Right lobe of liver (tissue), 6 donors: Measurements from ENCODE around the gene DDRGK1. TPM values are rescaled to one million over a fixed set of nuclear protein-coding genes. Genes with fewer than 3 reads are reported as not detected.
"Not testable (repeated sequence)": the region's sequence is repeated elsewhere in the genome, so short reads cannot be mapped to it uniquely, and the experiment has no call there.

Source experiments
- ATAC-seq, 4 donors: fragments of 200-7000 bp; cut with Tn5 transposase; one replicate each; pipeline ENCODE4 v1.9.1; 2020; ENCODE audit warnings: mild to moderate bottlenecking in 4 of 4, moderate library complexity in 4 of 4
- DNase-seq, 3 donors: peaks; one replicate each; pipeline ENCODE4 v3.0.0-alpha.2; 2020
- H3K27ac ChIP-seq, 3 donors: fragments of 200-600 bp; one replicate each; pipeline ENCODE4 v1.8.0; 2022
- H3K27me3 ChIP-seq, 2 donors: fragments of 200-600 bp; one replicate each; pipeline ENCODE4 v1.8.0; 2022
- H3K36me3 ChIP-seq, 4 donors: fragments of 200-600 bp; sonication (generic) in 1 of 4; one replicate each; pipeline versions ENCODE4 v1.5.1 to v1.8.0; 2017 to 2022; ENCODE audit warnings: control low read depth in 1 of 4
- H3K4me1 ChIP-seq, 4 donors: fragments of 200-600 bp; sonication (generic) in 1 of 4; one replicate each; pipeline versions ENCODE4 v1.5.1 to v1.8.0; 2017 to 2022; ENCODE audit warnings: control low read depth in 1 of 4
- H3K4me3 ChIP-seq, 3 donors: fragments of 200-600 bp; one replicate each; pipeline ENCODE4 v1.8.0; 2022
- H3K9me3 ChIP-seq, 4 donors: fragments of 200-600 bp; sonication (generic) in 1 of 4; one replicate each; pipeline versions ENCODE4 v1.5.1 to v1.8.0; 2017 to 2022; ENCODE audit warnings: control low read depth in 1 of 4
- POLR2A ChIP-seq: fragments of 450-650 bp; IDR thresholded peaks from one replicate; pipeline ENCODE4 v1.6.1; 2017; ENCODE audit warnings: antibody characterized with exemption, mild to moderate bottlenecking
- WGBS: methylation state at CpG from one replicate; pipeline ENCODE4 v1.1.6; 2018; ENCODE audit warnings: low coverage, low lambda C conversion rate; ENCODE audit not compliant: insufficient coverage; ENCODE audit errors: missing lambda C conversion rate; 5-methylcytosine and 5-hydroxymethylcytosine counted together
- intact Hi-C, 2 donors: fragments of 100-400 bp; cut with DNase I; formaldehyde crosslinking; loops; one replicate each; pipeline versions ENCODE4 v1.11.2 to v1.14.1; 2022
- total RNA-seq, 6 experiments: library from RNA; depleted of rRNA in 2 of 6; stranded (reverse); fragments of >200 nt in 2 of 6; fragmentation: NEBNext Ultra II Directional in 3 of 6; extraction: Animal tissue kit (Norgen Biotek cat#: 25700) in 3 of 6; gene quantifications; one replicate each; pipeline versions ENCODE4 v1.1.0 to v1.2.4, GENCODE V29; 2016 to 2023
- TF ChIP-seq, protein P1 (sequence below), 4 donors: fragments of 200-600 bp in 3 of 4; fragments of 450-650 bp in 1 of 4; IDR thresholded peaks; one replicate each; pipeline versions ENCODE4 v1.5.1 to v1.8.0; 2016 to 2022; ENCODE audit warnings: antibody characterized with exemption in 4 of 4, mild to moderate bottlenecking in 2 of 4
- donor health status: DM: no; HTN: yes; CAD: no.
- donor health status: DM: no; HTN: no; CAD: no.
- donor health status: DM: no; HTN: no; CAD: no.
- donor health status: DM: no; HTN: yes; CAD: no.
- donor health status: DM: no; HTN: yes; CAD: no.

Gene DDRGK1
- total RNA-seq, 6 experiments from 2014 or later, result 55.0 to 76.1 (median 60.1) TPM

DNA sequence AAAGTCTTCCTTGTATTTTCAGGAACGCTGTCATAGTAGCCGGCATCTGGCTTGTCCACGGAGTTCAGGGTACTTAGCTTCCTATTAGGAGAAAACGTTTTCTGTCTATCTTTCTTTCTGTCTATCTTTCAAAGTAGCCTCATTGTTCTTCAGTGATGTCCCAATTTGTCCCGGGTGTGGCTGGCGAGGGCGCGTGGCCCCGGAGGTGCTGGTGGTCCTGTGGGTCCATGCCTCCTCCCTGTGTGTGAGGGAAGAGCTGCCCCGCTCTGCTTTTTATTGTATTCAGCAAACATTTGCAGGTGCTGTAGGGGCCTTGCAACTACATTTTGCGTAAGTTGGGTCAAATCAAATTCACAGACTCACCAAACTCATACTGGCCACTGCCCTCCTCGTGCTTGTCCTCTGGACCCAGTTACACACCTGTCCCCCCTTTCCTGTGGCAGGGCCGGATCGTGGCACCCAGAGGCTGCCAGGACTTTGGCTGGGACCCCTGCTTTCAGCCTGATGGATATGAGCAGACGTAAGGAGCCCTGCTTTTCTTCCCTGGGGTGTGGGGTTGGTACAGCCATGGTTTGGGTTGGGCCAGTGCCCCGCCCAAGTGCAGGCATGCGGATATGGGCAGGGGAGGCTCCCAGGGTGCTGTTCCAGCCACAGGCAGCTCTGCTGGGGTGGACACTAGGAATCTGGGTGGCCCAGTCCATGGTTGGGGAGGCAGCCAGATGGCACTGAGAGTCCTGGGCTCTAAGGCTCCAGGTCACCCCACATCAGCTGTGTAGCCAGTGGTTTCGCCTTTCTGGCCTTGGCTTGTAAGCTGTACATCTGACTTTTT lies 17.1 kb upstream of the DDRGK1 start:
- no peak for DNase-seq
- TF ChIP-seq, protein P1, sequence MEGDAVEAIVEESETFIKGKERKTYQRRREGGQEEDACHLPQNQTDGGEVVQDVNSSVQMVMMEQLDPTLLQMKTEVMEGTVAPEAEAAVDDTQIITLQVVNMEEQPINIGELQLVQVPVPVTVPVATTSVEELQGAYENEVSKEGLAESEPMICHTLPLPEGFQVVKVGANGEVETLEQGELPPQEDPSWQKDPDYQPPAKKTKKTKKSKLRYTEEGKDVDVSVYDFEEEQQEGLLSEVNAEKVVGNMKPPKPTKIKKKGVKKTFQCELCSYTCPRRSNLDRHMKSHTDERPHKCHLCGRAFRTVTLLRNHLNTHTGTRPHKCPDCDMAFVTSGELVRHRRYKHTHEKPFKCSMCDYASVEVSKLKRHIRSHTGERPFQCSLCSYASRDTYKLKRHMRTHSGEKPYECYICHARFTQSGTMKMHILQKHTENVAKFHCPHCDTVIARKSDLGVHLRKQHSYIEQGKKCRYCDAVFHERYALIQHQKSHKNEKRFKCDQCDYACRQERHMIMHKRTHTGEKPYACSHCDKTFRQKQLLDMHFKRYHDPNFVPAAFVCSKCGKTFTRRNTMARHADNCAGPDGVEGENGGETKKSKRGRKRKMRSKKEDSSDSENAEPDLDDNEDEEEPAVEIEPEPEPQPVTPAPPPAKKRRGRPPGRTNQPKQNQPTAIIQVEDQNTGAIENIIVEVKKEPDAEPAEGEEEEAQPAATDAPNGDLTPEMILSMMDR (IDR thresholded peaks at IDR 0.05), result no peak
- no peak for TF ChIP-seq POLR2A
- intact Hi-C loops, result loop anchor here in 1 of 2 donors (10.0 kb wide), 1 partner anchor 93 kb away; no protein-coding TSS in a partner anchor
- H3K27ac ChIP-seq, result no peak overlapping the region
- WGBS, result 84% methylated on average over 15 of the region's 18 CpGs
- no peak for ATAC-seq
- H3K36me3 ChIP-seq, result peaks cover 0 to 26% (median under 1%) of the 10 kb centered on the region in 4 donors
- H3K9me3 ChIP-seq, result no peaks in the 10 kb centered on the region
- H3K4me3 ChIP-seq, result no peak overlapping the region
- peaks cover 0 to 4% (median 0%) of the 10 kb centered on the region in 4 donors for H3K4me1 ChIP-seq
- H3K27me3 ChIP-seq, result no peaks in the 10 kb centered on the region

DNA sequence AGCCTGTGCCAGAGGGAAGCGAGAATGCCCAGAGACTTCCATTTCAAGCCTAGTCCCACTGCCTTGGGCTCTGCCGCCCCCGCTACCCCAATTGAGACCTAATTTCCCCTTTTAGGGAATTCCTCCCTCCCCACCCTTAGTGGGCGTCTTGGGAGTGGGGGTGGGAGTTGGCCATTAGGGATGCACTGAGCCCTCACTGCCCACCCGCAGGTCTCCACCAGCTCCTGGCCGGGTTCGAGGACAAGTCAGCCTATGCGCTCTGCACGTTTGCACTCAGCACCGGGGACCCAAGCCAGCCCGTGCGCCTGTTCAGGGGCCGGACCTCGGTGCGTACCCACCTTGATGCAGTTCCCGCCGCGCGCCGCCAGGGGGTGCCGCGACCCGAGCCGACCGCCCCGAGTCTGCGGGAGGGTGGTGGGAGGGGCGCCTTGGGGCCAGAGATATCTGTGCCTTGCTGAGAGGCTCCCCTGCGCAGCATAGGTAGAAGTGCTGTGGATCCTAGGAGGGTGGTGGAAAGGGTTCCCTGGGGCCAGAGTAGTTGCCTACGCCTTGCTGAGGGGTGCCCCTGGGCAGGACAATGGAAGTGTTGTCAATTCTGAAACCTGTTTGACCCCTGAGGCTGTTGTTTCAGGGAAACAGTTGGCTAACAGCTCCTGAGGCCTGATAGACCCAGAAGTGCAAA lies 14.0 kb upstream of the DDRGK1 start:
- Histone ChIP-seq H3K27ac (no peak overlapping the region), H3K4me3 (no peak overlapping the region), H3K27me3 (no peaks in the 10 kb centered on the region), H3K4me1 (peaks cover 0 to 4% (median 0%) of the 10 kb centered on the region in 4 donors), H3K36me3 (peaks cover 0 to 29% (median under 1%) of the 10 kb centered on the region in 4 donors), H3K9me3 (no peaks in the 10 kb centered on the region)
- DNase-seq (peak; percentile 60 to 72 (median 68)), ATAC-seq (peak; percentile 71 to 93 (median 84))
- intact Hi-C loops, result no loop called here
- WGBS, result 33% methylated on average over 15 of the region's 30 CpGs
- no peak for TF ChIP-seq POLR2A
- TF ChIP-seq, protein P1 (IDR thresholded peaks at IDR 0.05), result peak; percentile 71 to 92 (median 88)

DNA sequence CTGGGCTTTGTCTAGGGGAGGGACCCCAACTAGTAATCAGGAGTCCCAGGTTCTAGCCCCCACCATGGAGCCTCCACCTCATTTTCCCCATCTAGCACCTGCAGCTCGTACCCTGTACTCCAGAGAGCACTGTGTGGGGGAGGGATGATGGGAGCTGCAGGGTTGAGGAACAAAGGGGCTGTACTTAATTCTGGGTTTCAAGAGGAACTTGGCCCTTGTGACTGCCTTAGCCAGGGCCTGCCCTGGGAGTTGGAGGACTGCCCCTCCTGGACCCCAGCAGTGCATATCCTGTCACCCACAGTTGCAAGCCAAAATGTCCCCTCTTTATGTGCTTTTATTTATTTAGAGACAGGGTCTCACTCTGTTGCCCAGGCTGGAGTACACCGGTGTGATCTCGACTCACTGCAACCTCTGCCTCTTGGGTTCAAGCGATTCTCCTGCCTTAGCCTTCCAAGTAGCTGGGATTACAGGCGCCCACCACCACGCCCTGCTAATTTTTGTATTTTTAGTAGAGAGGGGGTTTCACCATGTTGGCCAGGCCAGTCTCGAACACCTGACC lies 11.0 kb upstream of the DDRGK1 start:
- H3K9me3 ChIP-seq, H3K4me1 ChIP-seq, H3K4me3 ChIP-seq, H3K36me3 ChIP-seq, H3K27ac ChIP-seq, DNase-seq, H3K27me3 ChIP-seq, intact Hi-C loops: not testable (repeated sequence)
- WGBS, result 89% methylated on average over 7 of the region's 7 CpGs
- ATAC-seq, result peak in 3 of 4 donors; percentile 30 to 64 (median 63)

DNA sequence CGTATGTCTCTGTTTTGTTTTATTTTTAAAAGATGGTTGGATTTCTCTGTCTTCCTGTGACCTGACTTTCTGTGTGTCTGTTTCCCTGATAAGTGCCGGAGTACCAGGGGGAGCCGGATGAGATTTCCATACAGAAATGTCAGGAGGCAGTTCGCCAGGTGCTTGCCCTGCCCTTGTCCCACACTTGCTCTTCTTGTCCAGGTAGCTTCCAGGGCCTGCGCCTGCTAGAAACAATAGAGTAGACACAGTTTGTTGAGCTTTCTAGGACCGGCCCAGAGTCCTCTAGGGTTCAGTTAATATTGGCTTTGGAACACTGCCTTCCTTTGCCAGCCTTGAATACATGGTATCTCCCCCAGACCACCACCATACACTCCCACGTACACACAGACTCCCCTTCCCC lies 8.7 kb upstream of the DDRGK1 start:
- intact Hi-C loops, result no loop called here
- WGBS, result 87% methylated on average over 3 of the region's 7 CpGs
- Histone ChIP-seq H3K9me3 (no peaks in the 10 kb centered on the region), H3K27ac (no peak overlapping the region), H3K4me3 (no peak overlapping the region), H3K27me3 (no peaks in the 10 kb centered on the region), H3K36me3 (peaks cover 0 to 4% (median 0%) of the 10 kb centered on the region in 4 donors), H3K4me1 (peaks cover 0 to 4% (median 1%) of the 10 kb centered on the region in 4 donors)
- DNase-seq (no peak), ATAC-seq (no peak)
- TF ChIP-seq POLR2A, result no peak
- TF ChIP-seq, protein P1 (IDR thresholded peaks at IDR 0.05), result no peak
